HG03342 (cell line): Measurements from ENCODE around the gene C2CD4D.

Source experiments
- ATAC-seq: cut with Tn5 transposase; IDR thresholded peaks from one replicate; pipeline ENCODE4 v1.9.1; 2021; ENCODE audit warnings: mild to moderate bottlenecking, moderate library complexity; ENCODE audit not compliant: unreplicated experiment

Gene C2CD4D

DNA sequence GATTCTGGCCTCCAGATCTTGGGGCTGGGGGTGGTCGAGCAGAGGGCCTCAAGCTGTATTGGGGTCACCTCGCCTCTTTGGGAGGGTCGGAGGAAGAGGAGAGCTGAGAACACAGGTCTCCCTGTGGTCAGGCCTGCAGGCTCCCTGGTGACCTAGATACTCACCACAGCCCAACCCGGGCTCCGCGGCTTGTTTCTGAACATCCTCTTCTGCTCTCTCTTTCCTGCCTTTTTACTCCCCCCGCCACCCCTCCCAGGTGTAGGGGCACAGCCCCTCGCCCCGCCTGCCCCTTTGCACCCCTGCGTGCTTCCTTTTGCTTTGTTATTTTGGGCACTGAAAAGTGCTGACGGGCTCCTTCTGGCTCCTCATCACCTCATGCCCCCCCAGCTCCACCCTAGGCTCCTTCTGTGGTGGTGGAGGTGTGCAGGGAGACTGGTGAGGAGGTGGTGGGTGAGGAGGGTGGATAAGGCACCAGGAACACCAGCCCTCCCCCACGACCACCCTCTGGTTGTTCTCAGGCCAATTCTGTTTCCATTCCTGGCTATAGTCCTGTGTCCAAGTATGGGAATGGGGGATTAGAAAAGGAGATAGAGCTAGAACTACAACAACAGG lies 23.8 kb downstream of the C2CD4D start:
- ATAC-seq = no peak

DNA sequence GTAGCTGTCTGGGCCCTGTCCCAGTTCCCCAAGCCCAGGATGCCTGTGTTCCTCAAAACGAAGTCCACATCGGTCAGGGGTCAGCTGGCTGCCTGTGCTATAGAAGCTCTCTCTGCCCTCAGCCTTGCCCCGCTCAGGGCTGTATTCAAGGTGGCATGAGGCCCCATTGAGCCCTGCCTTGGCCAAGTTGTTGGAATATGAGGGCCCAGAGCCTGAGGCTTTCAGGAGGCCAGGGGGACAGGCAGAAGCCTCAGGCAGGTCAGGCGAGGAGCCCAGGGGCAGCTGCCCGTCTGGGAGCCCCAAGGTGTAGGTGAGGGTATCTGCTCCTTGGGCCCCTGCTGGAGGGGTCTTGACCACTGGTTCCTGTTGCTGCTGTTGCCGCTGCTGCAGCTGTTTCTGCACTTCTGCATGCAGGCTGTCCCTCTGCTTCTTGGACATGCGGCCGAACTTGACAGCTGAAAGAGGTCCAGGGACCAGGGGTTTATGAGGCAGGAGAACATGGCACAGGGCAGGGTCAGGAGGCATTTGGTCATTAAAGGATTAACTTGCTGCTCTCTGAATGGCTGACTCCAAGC lies 24.6 kb downstream of the C2CD4D start:
- no peak for ATAC-seq

DNA sequence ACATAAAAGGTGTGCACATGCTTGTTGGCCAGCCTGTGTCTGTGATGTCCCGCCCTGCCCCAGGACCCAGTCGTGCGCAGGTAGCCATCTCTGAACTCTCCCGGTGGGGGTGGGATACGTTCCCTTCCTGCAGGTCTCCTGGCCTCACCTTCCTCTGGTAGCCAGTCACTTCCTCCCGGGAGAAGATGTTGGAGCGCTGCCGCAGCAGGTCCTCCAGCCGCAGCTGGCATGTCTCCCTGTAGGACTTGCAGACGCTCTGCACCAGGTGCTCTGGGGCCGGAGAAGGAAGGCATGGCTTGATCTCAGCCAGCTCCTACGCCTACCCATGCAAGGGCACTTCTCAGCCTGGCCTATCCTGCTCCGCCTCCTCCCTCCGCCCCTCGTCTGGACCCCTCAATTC lies 25.2 kb downstream of the C2CD4D start:
- no peak for ATAC-seq

DNA sequence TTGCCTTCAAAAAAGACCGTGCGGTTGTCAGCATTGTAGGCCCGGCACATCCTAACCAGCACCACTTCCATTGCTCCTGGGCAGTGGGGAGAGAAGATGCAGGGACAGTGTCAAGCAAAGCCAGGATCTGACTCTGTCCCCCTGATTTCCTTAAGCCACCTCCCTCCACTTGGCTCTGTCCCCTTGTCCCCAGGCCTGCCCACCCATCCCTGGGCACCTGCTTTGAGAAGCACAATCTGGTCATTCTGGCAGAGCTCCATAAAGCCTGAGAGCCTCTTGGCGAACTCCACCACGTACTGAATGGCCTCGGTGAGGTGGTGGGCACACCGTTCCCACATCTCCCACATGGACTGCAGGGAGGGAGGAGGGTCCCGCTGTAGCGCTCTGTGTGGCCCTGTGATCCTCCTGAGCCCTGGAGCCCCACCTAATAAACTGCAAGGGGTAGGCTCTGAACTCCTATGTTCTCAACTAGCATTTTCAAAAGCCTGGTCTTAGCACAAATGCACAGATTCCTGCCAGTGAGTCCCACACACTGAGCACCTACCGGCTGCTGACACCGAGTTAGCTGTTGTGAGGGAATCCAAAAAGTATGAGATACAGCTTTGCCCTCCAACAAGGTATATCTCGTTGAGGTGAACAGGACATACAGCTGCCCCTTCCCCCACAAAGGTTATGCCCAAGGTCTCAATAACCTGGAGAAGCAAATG lies 26.2 kb downstream of the C2CD4D start:
- ATAC-seq = no peak

DNA sequence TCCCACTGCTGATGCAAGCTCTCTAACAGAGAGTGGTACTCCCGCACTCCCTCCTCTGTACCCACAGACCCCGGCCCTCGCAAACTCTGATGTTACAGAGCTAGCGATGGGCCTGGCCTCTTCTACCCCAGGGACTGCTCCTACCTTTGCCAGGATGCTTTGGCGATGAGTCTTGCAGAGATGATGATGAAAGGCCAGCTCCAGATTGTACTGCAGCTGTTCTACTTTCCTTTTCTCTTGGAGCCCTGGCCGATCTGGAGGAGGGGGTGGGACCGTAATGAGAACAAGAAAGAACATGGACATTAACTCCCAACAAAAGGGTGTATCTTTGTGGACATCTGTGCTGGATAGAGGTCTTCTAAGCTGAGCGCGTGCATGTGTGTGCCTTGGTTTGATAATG lies 28.4 kb downstream of the C2CD4D start:
- no peak for ATAC-seq

GRCh38 chr1:151809985-151810556 lies 29.5 kb downstream of the C2CD4D start:
- ATAC-seq = no peak

DNA sequence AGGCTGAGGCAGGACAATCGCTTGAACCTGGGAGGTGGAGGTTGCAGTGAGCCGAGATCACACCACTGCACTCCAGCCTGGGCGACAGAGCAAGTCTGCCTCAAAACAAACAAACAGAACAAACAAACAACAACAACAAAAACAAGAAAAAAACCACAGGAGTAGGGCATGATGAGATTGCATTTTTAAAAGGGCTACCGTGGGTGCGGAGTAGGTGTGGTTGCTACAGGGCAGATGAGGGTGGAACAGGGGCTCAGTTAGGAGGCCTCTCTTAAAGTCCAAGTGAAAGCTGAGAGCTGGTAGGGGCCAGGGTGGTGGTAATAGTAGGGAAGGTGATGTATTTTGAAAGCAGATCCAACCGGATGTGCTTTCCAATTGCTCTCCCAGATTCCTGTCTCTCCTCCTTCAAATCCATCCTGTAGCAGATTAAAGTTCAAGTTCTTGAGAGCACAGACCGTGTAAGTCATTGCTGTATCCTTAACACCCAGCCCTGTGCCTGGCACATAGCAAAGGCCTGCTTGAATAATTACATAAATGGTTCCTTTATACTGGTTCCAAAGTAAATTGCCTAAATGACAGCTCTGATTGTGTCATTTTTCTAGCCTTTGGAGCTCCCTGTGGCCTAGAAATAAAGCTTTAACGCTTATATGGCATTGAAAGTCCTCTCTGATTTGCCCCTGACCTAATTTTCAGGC lies 30.2 kb downstream of the C2CD4D start:
- ATAC-seq = no peak

- ATAC-seq = no peak
Observed at GRCh38 chr1:151807766-151808165, 31.9 kb downstream of the C2CD4D start.

- no peak for ATAC-seq
Observed at GRCh38 chr1:151807131-151807530, 32.5 kb downstream of the C2CD4D start.

DNA sequence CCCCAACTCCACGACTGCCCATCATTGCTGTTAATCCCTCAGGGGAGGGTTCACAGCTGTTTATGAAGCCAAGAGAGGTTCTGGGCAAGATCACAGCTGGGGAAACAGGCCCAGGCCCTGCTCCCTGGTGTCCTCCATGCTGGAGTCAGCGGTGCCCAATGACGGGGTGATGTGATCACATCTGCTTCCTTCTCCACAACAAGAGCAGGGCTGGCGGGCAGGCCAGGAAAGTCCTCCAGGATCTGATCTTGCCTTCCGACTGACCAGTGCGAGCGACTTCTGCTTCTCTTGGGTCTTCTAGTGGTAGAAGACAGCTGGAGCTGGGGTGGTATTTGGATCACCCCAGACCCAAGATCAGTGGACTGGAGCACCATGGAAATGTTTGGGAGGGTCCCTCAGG lies 33.5 kb downstream of the C2CD4D start:
- ATAC-seq = no peak

GRCh38 chr1:151805066-151805820 lies 34.4 kb downstream of the C2CD4D start, which contains the start of gene LINGO4:
LINGO4 (minus strand) TSS chr1:151805419; CDS start chr1:151802704, 2,715 bp downstream.
- ATAC-seq = no peak

DNA sequence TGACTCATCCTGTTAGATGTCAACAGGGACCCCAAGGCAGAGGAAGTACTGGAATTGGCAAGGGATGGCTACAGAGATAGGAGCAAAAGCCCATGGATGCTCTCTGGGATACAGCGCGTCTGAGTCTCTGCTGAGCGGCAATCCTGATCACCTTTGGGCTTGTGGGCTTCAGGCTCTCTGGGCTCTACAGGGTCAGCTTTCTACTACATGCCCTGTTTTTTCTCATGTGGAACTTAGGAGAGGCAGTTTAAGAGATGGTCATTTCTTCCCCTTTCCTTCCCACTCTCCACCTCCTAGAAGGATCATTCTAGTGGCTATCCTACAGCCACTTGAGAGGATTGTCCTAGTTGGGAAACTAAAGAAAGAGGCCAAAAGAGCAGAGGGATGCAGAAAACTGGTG lies 35.7 kb downstream of the C2CD4D start:
- ATAC-seq = no peak

DNA sequence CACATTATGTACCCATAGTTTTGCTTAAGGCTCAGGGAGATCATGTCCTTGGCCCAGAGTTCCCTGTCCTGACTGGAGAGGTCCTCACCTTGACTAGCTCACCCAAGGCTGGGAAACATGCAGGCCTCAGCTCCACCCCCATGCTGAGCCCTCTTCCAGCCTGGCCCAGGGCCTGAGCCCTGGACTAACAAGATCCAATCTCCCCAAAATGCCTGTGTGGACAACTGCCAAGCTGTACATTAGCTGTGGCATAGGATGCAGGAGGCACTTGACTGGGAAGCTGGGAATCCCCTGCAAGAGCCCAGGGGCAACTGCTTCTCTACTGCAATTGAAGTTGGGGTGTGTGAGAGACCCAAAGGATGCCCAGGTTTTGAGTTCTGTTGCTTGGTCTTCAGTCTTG lies 36.5 kb downstream of the C2CD4D start:
- no peak for ATAC-seq

DNA sequence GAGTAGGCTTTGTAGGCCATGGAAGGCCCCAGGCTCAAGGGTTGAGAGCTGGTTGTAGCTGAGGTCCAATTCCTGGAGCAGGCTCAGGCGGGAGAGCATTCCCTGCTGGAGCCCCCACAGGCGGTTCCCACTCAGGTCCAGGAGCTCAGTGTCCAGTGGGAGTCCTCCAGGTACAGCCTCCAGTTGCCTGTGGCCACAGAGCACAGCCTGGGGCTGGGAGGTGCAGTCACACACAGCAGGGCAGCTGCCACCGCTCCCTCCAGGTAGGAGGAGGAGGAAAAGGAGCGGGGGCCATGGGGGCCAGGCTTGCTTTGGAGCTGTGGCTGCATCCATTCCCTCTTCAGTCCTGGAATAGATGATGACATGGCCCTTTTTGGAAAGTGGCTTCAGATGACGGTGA lies 37.2 kb downstream of the C2CD4D start:
- ATAC-seq = no peak

DNA sequence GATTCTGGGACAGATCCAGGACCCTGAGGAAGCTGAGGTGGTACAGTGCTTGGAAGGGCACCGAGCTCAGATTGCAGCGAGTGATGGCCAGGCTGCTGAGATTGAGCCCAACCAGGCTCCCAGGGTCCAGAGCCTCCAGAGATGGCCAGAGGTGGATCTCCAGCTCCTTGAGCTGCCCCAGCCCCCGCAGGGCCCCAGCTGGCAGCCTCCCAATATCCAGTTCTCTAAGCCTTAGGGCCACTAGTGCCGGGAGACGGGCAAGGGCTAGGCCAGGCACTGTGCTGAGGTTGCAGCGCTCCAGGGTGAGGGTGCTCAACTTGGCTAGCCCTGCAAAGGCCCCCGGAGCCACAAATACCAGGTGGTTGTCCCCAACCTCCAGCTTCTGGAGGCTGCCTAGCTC lies 37.8 kb downstream of the C2CD4D start:
- ATAC-seq = no peak

GRCh38 chr1:151801310-151801820 lies 38.3 kb downstream of the C2CD4D start:
- no peak for ATAC-seq

- ATAC-seq = no peak
Observed at GRCh38 chr1:151800830-151801229, 38.8 kb downstream of the C2CD4D start.

GRCh38 chr1:151799179-151800022 lies 40.2 kb downstream of the C2CD4D start:
- ATAC-seq = no peak

- no peak for ATAC-seq
Observed at GRCh38 chr1:151798571-151798970, 41.0 kb downstream of the C2CD4D start.
